Heart left ventricle (tissue), 13 donors: ENCODE results near the gene CENATAC.

Source experiments
- POLR2A ChIP-seq, 2 donors: fragments of 450-650 bp; IDR thresholded peaks; one replicate each; pipeline ENCODE4 v1.6.1; 2017; ENCODE audit warnings: antibody characterized with exemption in 2 of 2, mild to moderate bottlenecking in 2 of 2, moderate library complexity in 2 of 2
- TF ChIP-seq, protein P1 (sequence below), 12 donors: fragments of 200-600 bp; sonication (generic) in 4 of 12; IDR thresholded peaks; one replicate each; pipeline versions ENCODE4 v1.5.0 to v1.8.0; 2018 to 2022; ENCODE audit warnings: antibody characterized with exemption in 12 of 12, mild to moderate bottlenecking in 5 of 12
- donor health status: ischemic (EF 13 %, LVEDD 7.1; RV severe dilation, severe dysfunction).
- donor health status: DM: no; HTN: yes; CAD: no.
- donor health status: DM: no; HTN: no; CAD: no.
- donor health status: ischemic (EF 25% LVEDD 6.9; RV normal size, moderate dysfunction).
- donor health status: ischemic (EF 25% LVEDD 5.7; RV mildly dilated, moderate dysfunction).
- donor health status: ischemic (EF 35%, LVEDD 5.7; RV mildly dilated, moderate dysfunction).
- donor health status: nonischemic (EF 11% LVEDD 7.7; RV severe dilation, severe dysfunction).
- donor health status: DM: yes; HTN: yes; CAD: no.
- donor health status: PGD.
- donor health status: ischemic (EF 29% LVEDD 5.4; RV normal size, mild dysfunction).
- donor health status: nonischemic (EF 23%, LVEDD 6.1; RV moderate dilation, normal function).

DNA sequence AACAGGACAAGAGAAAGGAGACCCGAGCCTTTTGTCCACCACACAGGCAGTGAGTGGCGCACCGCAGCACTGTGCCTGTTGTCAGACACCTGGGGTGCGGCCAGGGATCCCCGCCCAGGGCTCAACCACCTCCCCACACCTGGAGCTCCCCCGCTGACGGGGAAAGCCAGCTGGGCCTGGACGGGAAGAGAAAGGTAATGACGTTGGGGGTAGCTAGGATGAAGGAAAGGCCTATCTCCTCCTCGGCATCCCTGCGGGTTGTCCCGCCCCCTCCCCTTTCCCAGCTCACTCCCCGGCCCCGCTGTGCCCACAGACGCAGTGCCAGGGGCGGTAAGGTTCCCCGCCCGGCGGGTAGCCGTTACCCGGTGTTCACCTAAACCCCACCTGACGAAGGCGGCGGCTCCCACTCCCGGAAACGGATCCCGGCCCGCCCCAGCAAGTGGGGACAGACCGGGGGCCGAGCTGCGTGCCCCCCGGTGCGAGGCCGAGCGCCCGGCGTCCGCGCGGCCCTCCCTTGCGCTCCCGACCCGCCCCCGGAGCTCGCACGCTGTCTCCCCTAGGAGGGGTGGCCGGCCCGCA is 58.6 kb downstream of the CENATAC start:
- TF ChIP-seq, protein P1, sequence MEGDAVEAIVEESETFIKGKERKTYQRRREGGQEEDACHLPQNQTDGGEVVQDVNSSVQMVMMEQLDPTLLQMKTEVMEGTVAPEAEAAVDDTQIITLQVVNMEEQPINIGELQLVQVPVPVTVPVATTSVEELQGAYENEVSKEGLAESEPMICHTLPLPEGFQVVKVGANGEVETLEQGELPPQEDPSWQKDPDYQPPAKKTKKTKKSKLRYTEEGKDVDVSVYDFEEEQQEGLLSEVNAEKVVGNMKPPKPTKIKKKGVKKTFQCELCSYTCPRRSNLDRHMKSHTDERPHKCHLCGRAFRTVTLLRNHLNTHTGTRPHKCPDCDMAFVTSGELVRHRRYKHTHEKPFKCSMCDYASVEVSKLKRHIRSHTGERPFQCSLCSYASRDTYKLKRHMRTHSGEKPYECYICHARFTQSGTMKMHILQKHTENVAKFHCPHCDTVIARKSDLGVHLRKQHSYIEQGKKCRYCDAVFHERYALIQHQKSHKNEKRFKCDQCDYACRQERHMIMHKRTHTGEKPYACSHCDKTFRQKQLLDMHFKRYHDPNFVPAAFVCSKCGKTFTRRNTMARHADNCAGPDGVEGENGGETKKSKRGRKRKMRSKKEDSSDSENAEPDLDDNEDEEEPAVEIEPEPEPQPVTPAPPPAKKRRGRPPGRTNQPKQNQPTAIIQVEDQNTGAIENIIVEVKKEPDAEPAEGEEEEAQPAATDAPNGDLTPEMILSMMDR (IDR thresholded peaks at IDR 0.05), result no peak
- TF ChIP-seq POLR2A (IDR thresholded peaks at IDR 0.05), result no peak
